Cardiac fibroblast (primary cell): Measurements from ENCODE around the gene RHOJ.

Experiments used
- DNase-seq, 2 donors: peaks; one replicate each; pipeline versions ENCODE4 v3.0.0 to v3.0.0-alpha.2; 2010; ENCODE audit warnings: low read depth in 2 of 2
- H3K4me3 ChIP-seq, 2 donors: replicated peaks in 1 of 2; 1 replicate in 1 of 2; 2 replicates in 1 of 2; pipeline ENCODE4 v1.5.1; 2011; ENCODE audit warnings: low read depth in 2 of 2, low read length in 2 of 2, mild to moderate bottlenecking in 2 of 2, moderate library complexity in 1 of 2
- CTCF ChIP-seq: IDR thresholded peaks from one replicate; pipeline ENCODE4 v1.5.1; 2011; ENCODE audit warnings: low read depth, mild to moderate bottlenecking, low read length, inconsistent platforms

The RHOJ gene

GRCh38 chr14:63229330-63230059, 25.3 kb downstream of the RHOJ start:
- no peak overlapping the region for H3K4me3 ChIP-seq
- TF ChIP-seq CTCF: no peak
- peak in 1 of 2 donors; percentile 26 for DNase-seq

GRCh38 chr14:63231766-63232165, 27.5 kb downstream of the RHOJ start:
- no peak for DNase-seq
- TF ChIP-seq CTCF: no peak
- H3K4me3 ChIP-seq: no peak overlapping the region

- TF ChIP-seq CTCF: no peak
- no peak for DNase-seq
Measured at GRCh38 chr14:63237791-63238190, 33.5 kb downstream of the RHOJ start.

GRCh38 chr14:63240221-63240620, 36.0 kb downstream of the RHOJ start:
- no peak for DNase-seq
- H3K4me3 ChIP-seq: no peak overlapping the region
- no peak for TF ChIP-seq CTCF

More at GRCh38 chr14:63237791-63238190, 33.5 kb downstream of the RHOJ start:
- H3K4me3 ChIP-seq: no peak overlapping the region

- no peak for DNase-seq
Measured at GRCh38 chr14:63241096-63241495, 36.9 kb downstream of the RHOJ start.

GRCh38 chr14:63243646-63244045, 39.4 kb downstream of the RHOJ start:
- no peak for TF ChIP-seq CTCF
- no peak overlapping the region for H3K4me3 ChIP-seq
- DNase-seq: no peak

More at GRCh38 chr14:63241096-63241495, 36.9 kb downstream of the RHOJ start:
- H3K4me3 ChIP-seq: no peak overlapping the region
- no peak for TF ChIP-seq CTCF

- DNase-seq: peak in 1 of 2 donors; percentile 68
- TF ChIP-seq CTCF: no peak
- no peak overlapping the region for H3K4me3 ChIP-seq
Measured at GRCh38 chr14:63245893-63246292, 41.6 kb downstream of the RHOJ start.
